Umbilical cord (tissue), 2 donors: Measurements from ENCODE around the gene SPI1. TPM values are rescaled to one million over a fixed set of nuclear protein-coding genes. Genes with fewer than 3 reads are reported as not detected.
"Not testable (repeated sequence)": the region's sequence is repeated elsewhere in the genome, so short reads cannot be mapped to it uniquely, and the experiment has no call there.

Experiments
- DNase-seq: peaks from one replicate; pipeline ENCODE4 v3.0.0-alpha.2; 2015; ENCODE audit warnings: low spot score
- total RNA-seq: library from RNA; depleted of rRNA; stranded (reverse); fragments of >200 nt; gene quantifications from one replicate; pipeline ENCODE4 v1.2.3, GENCODE V29; 2014; ENCODE audit warnings: low replicate concordance; ENCODE audit not compliant: insufficient read depth

The SPI1 gene
- total RNA-seq, 1 donor from 2014 or later: 8.2 TPM

GRCh38 chr11:47340980-47341775 is 37.2 kb downstream of the SPI1 start:
- peak; percentile 45 for DNase-seq

- no peak for DNase-seq
Measured at GRCh38 chr11:47340010-47340409, 38.3 kb downstream of the SPI1 start.

GRCh38 chr11:47338396-47339241 is 39.7 kb downstream of the SPI1 start:
- no peak for DNase-seq

GRCh38 chr11:47337229-47337924 is 41.0 kb downstream of the SPI1 start:
- no peak for DNase-seq

- no peak for DNase-seq
Measured at GRCh38 chr11:47336595-47336994, 41.8 kb downstream of the SPI1 start.

GRCh38 chr11:47335733-47336132 is 42.6 kb downstream of the SPI1 start:
- no peak for DNase-seq

GRCh38 chr11:47334699-47335411 is 43.5 kb downstream of the SPI1 start:
- DNase-seq: not testable (repeated sequence)

GRCh38 chr11:47333886-47334443 is 44.4 kb downstream of the SPI1 start:
- DNase-seq: no peak

- DNase-seq: no peak
Measured at GRCh38 chr11:47333526-47333845, 44.9 kb downstream of the SPI1 start.

- DNase-seq: no peak
Measured at GRCh38 chr11:47332791-47333525, 45.4 kb downstream of the SPI1 start.

- DNase-seq: no peak
Measured at GRCh38 chr11:47332303-47332711, 46.0 kb downstream of the SPI1 start.

GRCh38 chr11:47331454-47332302 is 46.7 kb downstream of the SPI1 start:
- DNase-seq: no peak

GRCh38 chr11:47329987-47330931 is 48.1 kb downstream of the SPI1 start:
- DNase-seq: peak; percentile 31

- no peak for DNase-seq
Measured at GRCh38 chr11:47329431-47329986, 48.8 kb downstream of the SPI1 start.

- no peak for DNase-seq
Measured at GRCh38 chr11:47328449-47329390, 49.6 kb downstream of the SPI1 start.

- DNase-seq: no peak
Measured at GRCh38 chr11:47327949-47328348, 50.4 kb downstream of the SPI1 start.

GRCh38 chr11:47327025-47327424 is 51.3 kb downstream of the SPI1 start:
- no peak for DNase-seq
